RWPE1 (cell line): ENCODE results near the gene ASTN2.

ENCODE experiments used
- CTCF ChIA-PET: fragments of 350-600 bp; sonication (Branson Sonifier 250); formaldehyde crosslinking; extraction: SDS; loops from one replicate; lab custom pipeline; 2021; lab: Yijun Ruan, JAX
- POLR2A ChIA-PET: fragments of 400-600 bp; formaldehyde crosslinking; extraction: SDS; loops from one replicate; lab custom pipeline; 2020; ENCODE audit warnings: antibody characterized with exemption; ENCODE audit not compliant: low non-redundant PET; lab: Yijun Ruan, JAX
- DNase-seq: peaks from one replicate; pipeline ENCODE4 v3.0.0; 2012; ENCODE audit warnings: low spot score
- H3K27ac ChIP-seq: fragments of 450-650 bp; 2 replicates; pipeline ENCODE4 v1.5.1; 2017
- TF ChIP-seq, protein P1 (sequence below): fragments of 450-650 bp; conservative IDR thresholded peaks from 2 replicates; pipeline ENCODE4 v1.5.1; 2017; ENCODE audit warnings: low read depth, mild to moderate bottlenecking

ASTN2 gene

DNA sequence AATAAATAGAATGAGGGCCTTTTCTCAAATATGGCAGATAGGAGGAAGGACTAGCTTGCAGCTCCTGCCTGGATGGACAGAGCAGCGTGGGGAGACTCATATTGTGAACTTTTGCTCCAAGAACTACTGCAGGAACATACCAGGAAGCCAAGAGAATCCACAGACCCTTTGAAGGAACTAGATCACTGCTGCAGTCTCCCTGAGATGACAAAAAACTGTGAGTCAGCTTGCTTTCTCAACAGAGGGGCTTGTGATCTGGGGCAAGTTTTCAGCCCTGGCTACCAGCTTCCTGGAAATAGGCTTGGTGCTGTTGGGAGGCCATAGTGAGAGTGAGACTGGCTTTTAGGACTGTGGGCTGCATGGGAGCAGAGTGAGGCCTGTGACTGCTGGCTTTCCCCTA is 898.4 kb downstream of the ASTN2 start:
- POLR2A ChIA-PET: no interaction called here
- H3K27ac ChIP-seq: no peak overlapping the region
- CTCF ChIA-PET: interaction anchor here (0.5 kb wide), 1 partner anchor 869 kb away, joined by 3 read pairs; no protein-coding TSS in a partner anchor
- no peak for DNase-seq
- TF ChIP-seq, protein P1, sequence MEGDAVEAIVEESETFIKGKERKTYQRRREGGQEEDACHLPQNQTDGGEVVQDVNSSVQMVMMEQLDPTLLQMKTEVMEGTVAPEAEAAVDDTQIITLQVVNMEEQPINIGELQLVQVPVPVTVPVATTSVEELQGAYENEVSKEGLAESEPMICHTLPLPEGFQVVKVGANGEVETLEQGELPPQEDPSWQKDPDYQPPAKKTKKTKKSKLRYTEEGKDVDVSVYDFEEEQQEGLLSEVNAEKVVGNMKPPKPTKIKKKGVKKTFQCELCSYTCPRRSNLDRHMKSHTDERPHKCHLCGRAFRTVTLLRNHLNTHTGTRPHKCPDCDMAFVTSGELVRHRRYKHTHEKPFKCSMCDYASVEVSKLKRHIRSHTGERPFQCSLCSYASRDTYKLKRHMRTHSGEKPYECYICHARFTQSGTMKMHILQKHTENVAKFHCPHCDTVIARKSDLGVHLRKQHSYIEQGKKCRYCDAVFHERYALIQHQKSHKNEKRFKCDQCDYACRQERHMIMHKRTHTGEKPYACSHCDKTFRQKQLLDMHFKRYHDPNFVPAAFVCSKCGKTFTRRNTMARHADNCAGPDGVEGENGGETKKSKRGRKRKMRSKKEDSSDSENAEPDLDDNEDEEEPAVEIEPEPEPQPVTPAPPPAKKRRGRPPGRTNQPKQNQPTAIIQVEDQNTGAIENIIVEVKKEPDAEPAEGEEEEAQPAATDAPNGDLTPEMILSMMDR: no peak

DNA sequence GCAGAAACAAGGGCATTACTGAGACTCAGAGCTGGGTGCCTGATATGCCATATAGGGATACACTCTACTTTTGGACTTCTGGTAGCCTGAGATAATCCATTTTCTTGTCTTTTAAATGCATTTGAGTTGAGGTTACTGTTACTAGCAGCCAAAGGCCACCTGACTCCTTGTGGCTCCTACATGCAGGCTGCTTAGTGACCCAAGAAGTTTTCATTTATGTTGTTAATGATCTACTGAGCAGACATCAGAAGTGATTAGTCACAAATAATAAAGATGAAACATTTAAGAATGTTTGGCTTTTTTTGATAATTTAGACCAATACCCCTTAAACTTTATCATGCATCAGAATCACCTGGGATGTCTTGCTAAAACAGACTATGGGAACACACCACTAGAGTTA is 899.3 kb downstream of the ASTN2 start:
- H3K27ac ChIP-seq: no peak overlapping the region
- POLR2A ChIA-PET: no interaction called here
- CTCF ChIA-PET: no interaction called here
- TF ChIP-seq, protein P1: no peak
- DNase-seq: no peak

DNA sequence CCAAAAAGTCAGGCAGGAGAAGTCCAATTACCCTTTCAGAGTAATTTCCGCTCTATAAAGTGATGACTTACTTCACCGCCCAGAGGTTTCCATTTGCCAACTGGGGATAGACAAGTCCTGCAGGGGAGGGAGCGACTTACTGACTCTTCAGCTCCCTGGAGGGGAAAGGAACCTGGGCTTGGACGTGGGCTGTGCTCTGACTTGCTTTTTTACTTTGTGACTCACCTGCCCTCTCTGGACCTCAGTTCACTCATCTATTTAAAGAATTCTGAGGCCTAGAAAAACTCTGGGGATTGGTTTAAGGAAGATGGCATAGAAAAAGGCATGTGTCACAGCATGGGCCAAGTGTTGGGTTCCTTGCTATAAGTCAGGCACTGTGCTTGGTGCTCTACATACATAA is 908.2 kb downstream of the ASTN2 start:
- H3K27ac ChIP-seq: no peak overlapping the region
- TF ChIP-seq, protein P1: no peak
- CTCF ChIA-PET: no interaction called here
- POLR2A ChIA-PET: no interaction called here
- peak; percentile 57 for DNase-seq

DNA sequence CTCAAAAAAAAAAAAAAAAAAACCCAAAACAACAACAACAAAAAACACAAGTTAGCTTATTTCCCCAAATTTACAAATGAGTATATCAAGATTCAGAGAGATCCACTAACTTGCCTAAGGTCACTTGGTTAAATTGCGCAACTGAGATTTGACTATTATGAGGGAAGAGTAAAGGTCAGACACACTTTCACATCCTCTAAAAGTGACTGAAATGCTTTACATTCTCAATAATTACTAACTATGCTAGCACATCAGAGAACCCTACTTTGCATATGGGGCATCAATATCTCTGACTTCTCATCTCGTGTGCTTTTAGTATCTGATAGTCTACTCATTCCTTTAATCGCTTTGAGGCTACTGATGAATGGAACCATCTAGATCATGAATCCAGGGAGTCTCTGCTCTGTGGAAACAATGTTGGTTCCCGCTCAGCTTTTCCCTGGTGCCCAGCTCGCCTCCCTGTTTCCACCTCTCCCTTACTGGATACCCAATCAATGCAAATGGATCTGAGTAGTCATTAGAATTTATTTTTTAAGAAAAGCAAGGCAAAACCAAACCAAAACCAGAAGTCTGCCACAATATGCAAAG is 909.9 kb downstream of the ASTN2 start:
- ChIA-PET POLR2A (no interaction called here), CTCF (no interaction called here)
- H3K27ac ChIP-seq: no peak overlapping the region
- TF ChIP-seq, protein P1: no peak
- no peak for DNase-seq

DNA sequence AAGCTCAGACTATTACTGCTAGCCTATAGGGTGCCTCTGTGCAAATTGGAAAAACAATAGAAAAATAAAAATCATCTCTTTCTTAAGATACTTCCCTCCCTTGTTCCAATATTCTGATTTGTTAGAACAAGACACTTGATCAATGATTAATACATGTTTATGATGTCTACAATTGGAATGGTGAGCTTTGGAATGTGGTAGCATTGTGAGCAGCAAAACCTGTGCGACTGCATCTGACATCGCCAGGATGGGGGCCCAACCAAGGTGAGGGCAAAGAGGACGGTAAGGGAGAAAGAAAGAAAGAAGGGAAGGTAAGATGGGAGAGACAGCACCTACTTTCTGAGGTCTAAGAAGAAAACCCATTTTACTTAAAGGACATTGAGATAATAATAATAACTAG is 910.8 kb downstream of the ASTN2 start:
- no peak overlapping the region for H3K27ac ChIP-seq
- CTCF ChIA-PET: no interaction called here
- POLR2A ChIA-PET: no interaction called here
- TF ChIP-seq, protein P1: no peak
- DNase-seq: peak; percentile 15

DNA sequence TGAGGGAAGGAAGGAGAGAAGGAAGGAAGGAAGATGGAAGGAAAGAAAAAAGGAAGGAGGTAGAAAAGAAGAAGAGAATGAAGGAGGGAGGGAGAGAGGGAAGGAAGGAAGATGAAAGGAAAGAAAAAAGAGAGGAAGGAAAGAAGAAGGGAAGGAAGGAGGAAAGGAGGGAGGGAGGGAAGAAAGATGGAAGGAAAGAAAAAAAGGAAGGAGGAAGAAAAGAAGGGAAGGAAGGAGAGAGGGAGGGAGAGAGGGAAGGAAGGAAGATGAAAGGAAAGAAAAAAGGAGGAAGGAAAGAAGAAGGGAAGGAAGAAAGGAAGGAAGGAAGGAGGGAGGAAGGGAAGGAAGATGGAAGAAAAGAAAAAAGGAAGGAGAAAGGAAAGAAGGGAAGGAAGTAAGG is 912.1 kb downstream of the ASTN2 start:
- TF ChIP-seq, protein P1: no peak
- H3K27ac ChIP-seq: no peak overlapping the region
- DNase-seq: no peak
- POLR2A ChIA-PET: no interaction called here
- CTCF ChIA-PET: no interaction called here
